ENCODE results near the gene SEC31B.

The SEC31B gene

DNA sequence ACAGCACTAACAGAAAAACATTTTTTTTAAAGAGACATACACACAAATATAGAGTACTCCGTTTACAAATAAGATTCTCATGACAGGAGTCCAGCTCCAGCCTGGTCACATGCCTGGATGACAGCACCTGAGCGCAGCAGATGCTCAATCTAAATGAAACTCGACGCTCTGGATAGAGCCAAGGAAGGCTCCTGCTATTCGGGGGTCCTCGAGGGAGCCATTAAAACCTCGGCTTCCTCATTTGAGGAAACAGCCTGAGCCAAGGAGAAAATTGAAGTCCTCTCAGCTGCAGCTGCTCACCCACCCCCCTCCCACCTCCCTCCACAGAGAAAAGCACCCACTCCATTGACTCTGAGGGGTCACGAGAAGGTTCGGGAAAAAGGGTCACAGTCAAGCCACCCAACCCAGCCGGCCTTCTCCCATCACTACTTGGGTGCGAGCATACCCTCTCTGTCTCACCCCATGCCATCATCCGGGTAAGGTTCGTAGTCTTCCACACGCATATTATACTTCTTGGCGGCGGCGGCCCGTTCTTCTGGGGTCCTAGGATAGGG lies 9.3 kb upstream of the SEC31B start:
- peak; percentile 80 for DNase-seq

DNA sequence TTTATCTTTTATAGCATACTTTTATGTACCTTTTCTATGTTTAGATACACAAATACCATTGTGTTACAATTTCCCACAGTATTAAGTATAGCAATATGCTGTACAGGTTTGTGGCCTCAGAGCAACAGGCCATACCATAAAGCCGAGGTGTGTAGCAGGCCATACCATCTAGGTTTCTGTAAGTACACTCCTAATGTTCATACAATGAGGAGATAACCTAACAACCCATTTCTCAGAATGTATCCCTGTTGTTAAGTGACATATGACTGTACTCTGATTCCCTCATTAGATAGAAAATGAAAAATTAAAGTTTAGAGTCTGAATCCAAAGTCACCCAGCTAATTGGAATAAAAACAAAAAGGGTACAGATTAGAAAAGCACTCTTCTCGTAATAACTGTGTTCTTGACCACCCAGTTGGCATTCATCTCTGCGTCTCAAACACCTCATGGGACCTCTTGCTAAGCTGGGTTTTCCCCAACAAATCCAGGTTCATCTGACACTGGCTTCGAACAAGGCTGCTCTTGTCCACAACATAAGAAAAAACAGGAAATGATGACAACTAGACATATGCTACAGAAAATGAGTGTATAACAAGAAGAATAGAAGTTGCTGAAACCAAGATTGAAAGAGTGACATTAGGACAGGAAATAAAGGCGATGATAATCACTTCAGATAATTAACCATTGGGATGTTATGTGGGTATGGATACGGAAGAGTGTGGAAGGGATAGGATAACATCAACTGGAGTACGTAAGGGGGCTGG lies 8.6 kb upstream of the SEC31B start:
- DNase-seq = no peak

DNA sequence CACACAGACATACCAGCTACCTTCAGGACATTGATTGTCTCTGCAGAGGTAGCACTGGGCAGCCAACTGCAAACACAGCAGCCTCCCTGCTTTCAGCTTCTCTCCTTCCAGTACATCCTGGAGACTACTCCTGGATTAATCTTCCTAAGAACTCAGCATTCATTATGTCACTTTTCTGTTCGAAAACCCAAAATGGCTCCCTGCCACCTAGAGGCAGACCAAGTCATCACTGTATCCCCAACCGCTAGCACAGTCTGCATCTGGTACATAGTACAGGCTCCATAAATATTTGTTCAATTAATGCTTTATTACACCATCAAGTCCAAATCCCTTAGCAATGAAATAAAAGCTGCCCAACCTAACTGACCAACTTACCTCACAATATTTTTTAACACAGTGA lies 5.0 kb upstream of the SEC31B start:
- DNase-seq = no peak

GRCh38 chr10:100524206-100524605 lies 4.5 kb upstream of the SEC31B start:
- no peak for DNase-seq

- no peak for DNase-seq
Measured at GRCh38 chr10:100522945-100523344, 3.3 kb upstream of the SEC31B start.

GRCh38 chr10:100522107-100522801 lies 2.6 kb upstream of the SEC31B start:
- DNase-seq = no peak

GRCh38 chr10:100520811-100521210 lies 1.1 kb upstream of the SEC31B start:
- no peak for DNase-seq

DNA sequence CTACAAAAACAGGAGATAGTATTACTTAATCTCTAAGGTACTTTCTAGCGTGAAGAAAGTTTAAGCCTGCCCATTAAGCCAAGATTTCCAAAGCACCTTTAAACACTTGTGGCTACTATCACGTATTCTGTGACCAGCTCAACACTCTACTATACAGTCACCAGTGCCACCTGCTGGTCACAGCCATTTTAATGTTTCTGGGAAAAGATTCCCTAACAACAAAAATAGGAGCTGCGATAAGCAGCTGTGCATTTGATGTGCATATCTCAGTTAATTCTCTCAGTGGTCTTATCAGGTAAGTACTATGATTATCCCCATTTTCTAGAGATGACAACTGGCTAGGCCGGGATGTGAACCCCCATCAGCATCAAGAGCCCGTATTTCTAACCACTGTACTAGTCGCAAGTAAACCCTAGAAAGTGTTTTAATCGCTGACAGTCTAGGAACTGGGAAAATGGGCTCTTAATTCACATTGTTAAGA lies 860 bp downstream of the SEC31B start:
- peak; percentile 44 for DNase-seq

- no peak for DNase-seq
Measured at GRCh38 chr10:100516847-100517246, 2.8 kb downstream of the SEC31B start.

GRCh38 chr10:100515612-100516011 lies 4.0 kb downstream of the SEC31B start:
- DNase-seq = no peak

DNA sequence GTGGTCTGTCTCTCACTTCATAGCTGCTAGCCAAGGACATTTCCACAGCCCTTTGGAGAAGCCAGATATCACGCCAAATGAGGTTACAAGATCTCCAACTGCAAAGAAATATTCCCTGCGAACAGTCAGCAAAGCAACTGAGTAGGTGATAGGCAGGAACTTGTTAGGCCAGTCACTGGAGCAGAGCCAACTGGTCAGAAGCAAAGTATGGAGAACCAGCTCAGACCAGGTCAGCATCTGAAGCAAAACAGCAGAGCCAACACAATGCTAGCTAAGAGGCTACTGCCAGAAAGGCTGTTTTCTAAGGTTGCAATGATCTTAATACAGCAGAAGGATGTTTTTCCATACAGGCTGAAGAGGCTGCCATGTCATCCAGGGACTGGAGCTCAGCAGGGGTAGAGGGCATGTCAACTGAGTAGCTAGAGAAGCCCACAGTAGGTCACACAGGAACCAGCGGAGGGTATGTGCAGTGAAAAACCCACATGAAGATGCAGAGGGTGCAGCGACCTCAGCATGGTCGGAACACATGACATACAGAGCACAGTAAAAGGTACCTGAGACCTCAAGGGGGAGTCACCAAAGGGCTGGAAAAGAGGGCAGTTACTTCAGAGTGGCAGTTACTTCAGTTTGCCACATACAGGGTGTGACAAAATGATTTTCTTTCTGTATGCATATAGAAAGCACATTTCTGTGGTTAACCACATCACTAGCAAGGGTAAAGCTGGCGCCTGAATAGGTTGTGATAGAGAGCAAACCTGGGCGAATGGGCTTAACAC lies 8.9 kb downstream of the SEC31B start:
- no peak for DNase-seq

DNA sequence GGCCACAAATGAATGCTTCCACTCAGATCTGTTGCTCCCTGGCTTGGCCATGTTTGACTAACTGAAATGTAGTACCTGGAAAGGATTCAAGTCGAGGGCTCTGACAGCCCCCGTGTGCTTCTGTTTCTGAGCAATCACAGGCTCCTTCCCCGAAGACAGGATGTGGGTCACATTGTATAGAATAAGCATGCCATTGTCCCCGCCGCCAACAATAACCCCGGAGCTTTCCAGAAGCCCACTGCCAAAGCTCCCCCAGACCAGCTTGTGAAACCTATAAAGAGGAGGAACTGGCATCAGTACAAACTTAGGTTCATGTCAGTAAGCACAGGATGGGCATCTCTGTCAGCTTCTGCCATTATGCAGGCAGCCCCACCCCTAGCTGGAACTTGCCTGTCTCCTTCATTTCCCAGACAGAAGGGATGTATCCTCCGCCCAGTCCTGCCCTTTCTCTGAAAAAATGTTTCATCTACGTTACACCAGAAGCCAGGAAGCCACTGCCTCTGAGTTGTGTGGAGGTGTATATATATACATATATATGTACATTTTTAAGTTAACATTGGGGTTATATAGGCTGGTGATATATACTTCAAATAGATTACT lies 10.3 kb downstream of the SEC31B start:
- no peak for DNase-seq

DNA sequence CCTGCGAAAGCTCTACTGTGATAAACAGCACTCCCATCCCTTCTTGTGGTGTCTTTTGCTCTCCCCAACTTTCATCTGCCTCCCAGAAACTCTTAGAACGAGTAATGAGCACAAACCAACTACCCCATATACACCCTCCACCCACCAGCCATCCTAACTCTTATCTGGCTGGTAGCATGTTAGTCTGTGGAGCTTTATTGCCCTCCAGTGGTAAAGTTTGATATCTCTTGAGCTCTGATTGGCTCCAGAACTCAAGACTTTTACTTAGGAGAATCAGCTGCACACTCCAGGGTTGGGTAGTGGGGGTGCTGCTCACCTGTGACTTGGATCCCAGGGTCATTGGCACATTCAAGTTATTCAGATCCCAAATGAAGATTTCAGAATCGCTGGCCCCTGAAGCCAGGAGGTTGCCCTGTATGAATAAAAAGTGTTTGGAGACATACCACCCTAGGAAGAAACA lies 10.9 kb downstream of the SEC31B start:
- peak; percentile 33 for DNase-seq

GRCh38 chr10:100508266-100508665 lies 11.4 kb downstream of the SEC31B start:
- no peak for DNase-seq

- no peak for DNase-seq
Measured at GRCh38 chr10:100507357-100507732, 12.3 kb downstream of the SEC31B start.

DNA sequence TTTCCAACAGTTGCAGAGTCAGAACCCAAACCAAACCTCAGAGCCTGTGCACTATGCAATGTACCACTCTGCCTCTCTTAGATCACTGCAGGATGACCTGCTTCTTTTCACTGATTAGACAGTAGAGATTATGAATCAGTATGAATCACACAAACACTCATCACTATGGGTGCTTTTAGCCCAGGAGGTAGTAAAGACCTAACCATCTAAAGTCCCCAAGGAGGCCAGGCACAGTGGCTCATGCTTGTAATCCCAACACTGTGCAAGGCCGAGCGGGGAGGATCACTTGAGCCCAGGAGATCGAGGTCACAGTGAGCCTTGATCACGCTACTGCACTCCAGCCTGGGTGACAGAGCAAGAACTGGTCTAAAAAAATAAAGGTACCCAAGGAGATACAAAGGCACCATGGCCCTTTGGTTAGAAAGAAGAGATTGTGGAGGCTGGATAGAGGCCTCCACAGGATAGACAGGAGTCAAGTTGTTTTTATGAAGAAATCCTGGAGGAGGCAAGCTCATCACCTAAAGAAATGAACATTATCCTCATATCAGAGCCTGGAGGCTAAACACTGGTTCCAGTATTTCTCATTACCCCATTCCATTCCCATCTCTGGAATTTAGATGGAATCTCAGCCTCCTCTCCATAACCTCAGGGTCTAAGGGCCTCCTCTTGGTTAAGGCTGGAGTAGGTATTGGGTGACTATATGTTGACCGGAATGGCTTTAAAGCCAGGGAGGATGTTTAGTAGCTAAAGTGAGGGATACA lies 12.9 kb downstream of the SEC31B start:
- DNase-seq = no peak

GRCh38 chr10:100505164-100505563 lies 14.5 kb downstream of the SEC31B start:
- no peak for DNase-seq

- no peak for DNase-seq
Measured at GRCh38 chr10:100504096-100504495, 15.6 kb downstream of the SEC31B start.

- DNase-seq = no peak
Measured at GRCh38 chr10:100502926-100503494, 16.7 kb downstream of the SEC31B start.

- no peak for DNase-seq
Measured at GRCh38 chr10:100501423-100501822, 18.2 kb downstream of the SEC31B start.

DNA sequence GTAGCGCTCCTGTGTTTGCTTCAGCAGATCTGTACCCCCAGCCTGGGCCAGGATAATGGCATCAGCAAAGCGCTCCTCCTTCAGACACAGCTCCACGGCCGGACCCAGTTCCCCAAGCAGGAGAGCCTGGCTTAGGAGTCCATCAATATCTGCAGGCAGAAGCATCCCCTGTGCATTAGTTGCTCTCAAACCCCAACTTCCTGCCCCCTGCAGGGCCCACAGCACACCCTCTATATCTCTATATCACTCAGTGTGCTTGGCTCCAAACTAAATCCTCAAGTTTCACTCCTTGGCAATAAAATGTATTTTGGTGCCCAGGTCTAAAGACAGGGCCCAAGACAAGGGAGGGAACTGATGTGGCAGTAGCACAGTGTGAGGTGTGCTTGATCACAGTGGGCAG lies 21.6 kb downstream of the SEC31B start:
- no peak for DNase-seq

GRCh38 chr10:100496567-100496966 lies 23.1 kb downstream of the SEC31B start:
- no peak for DNase-seq
